IMR-90 (cell line): Measurements from ENCODE around the gene CCDC50. TPM values are rescaled to one million over a fixed set of nuclear protein-coding genes. Genes with fewer than 3 reads are reported as not detected.

Experiments used
- ATAC-seq: fragments of 200-7000 bp; cut with Tn5 transposase; 2 replicates; pipeline ENCODE4 v1.9.1; 2020; ENCODE audit warnings: low read depth, mild to moderate bottlenecking, moderate library complexity
- BruUV-seq: library from RNA; stranded (reverse); fragments of 400-500 nt; replicated peaks from 2 replicates; lab custom pipeline; 2021; lab: Mats Ljungman, UMichigan
- CTCF ChIA-PET: fragments of 300-600 bp; formaldehyde crosslinking; extraction: SDS; loops from one replicate; lab custom pipeline; 2021; ENCODE audit warnings: antibody characterized with exemption; lab: Yijun Ruan, JAX
- POLR2A ChIA-PET: fragments of 300-600 bp; sonication (Branson Sonifier 250); formaldehyde crosslinking; loops from one replicate; lab custom pipeline; 2022; ENCODE audit warnings: antibody characterized with exemption; ENCODE audit not compliant: unreplicated experiment; lab: Charles Lee
- DNase-seq: peaks from one replicate; pipeline ENCODE4 v3.0.0; 2013
- H2AFZ ChIP-seq: replicated peaks from 2 replicates; pipeline ENCODE3; 2013; ENCODE audit warnings: low read length, mild to moderate bottlenecking; ENCODE audit not compliant: poor library complexity
- H2AK5ac ChIP-seq: 2 replicates; pipeline ENCODE4 v1.6.1; 2013; ENCODE audit warnings: low read depth, low read length, inconsistent platforms
- H2AK9ac ChIP-seq: replicated peaks from 2 replicates; pipeline ENCODE3; 2013; ENCODE audit warnings: mild to moderate bottlenecking, low read depth, low read length, moderate library complexity; ENCODE audit not compliant: poor library complexity
- H2BK120ac ChIP-seq: 2 replicates; pipeline ENCODE4 v1.6.1; 2013; ENCODE audit warnings: low read depth, low read length, inconsistent platforms
- H2BK15ac ChIP-seq: 3 replicates; pipeline ENCODE4 v1.6.1; 2013; ENCODE audit warnings: low read depth, low read length, inconsistent platforms
- H2BK20ac ChIP-seq: 2 replicates; pipeline ENCODE4 v1.6.1; 2013; ENCODE audit warnings: low read depth, mild to moderate bottlenecking, inconsistent platforms, low read length, moderate library complexity
- H2BK5ac ChIP-seq: 2 replicates; pipeline ENCODE4 v1.6.1; 2013; ENCODE audit warnings: mild to moderate bottlenecking, low read depth, low read length, inconsistent platforms; ENCODE audit not compliant: poor library complexity, severe bottlenecking
- H3K14ac ChIP-seq: replicated peaks from 2 replicates; pipeline ENCODE4 v1.6.1; 2013; ENCODE audit warnings: low read depth, low read length, inconsistent platforms
- H3K18ac ChIP-seq: 2 replicates; pipeline ENCODE4 v1.6.1; 2013; ENCODE audit warnings: low read depth, low read length, control low read depth
- H3K23ac ChIP-seq: 2 replicates; pipeline ENCODE4 v1.6.1; 2013; ENCODE audit warnings: low read depth, low read length, inconsistent platforms
- H3K27ac ChIP-seq: 2 replicates; pipeline ENCODE4 v1.5.1; 2013; ENCODE audit warnings: mild to moderate bottlenecking, control low read depth, low read length; ENCODE audit not compliant: insufficient read depth
- H3K27me3 ChIP-seq: 2 replicates; pipeline ENCODE4 v1.6.1; 2013; ENCODE audit warnings: low read length; ENCODE audit not compliant: control insufficient read depth, insufficient read depth
- H3K36me3 ChIP-seq: 2 replicates; pipeline ENCODE4 v1.6.1; 2013; ENCODE audit warnings: low read length, mixed read lengths; ENCODE audit not compliant: control insufficient read depth, insufficient read depth
- H3K4ac ChIP-seq: 2 replicates; pipeline ENCODE4 v1.6.1; 2013; ENCODE audit warnings: low read depth, low read length, inconsistent platforms
- H3K4me1 ChIP-seq: 2 replicates; pipeline ENCODE4 v1.6.1; 2013; ENCODE audit warnings: low read length, mixed read lengths; ENCODE audit not compliant: control insufficient read depth, insufficient read depth
- H3K4me2 ChIP-seq: 2 replicates; pipeline ENCODE4 v1.6.1; 2013; ENCODE audit warnings: low read depth, mild to moderate bottlenecking, control low read depth, low read length, moderate library complexity
- H3K4me3 ChIP-seq: 2 replicates; pipeline ENCODE4 v1.5.1; 2013; ENCODE audit warnings: low read depth, mild to moderate bottlenecking, control low read depth, low read length, moderate library complexity; ENCODE audit not compliant: insufficient read depth
- H3K56ac ChIP-seq: 2 replicates; pipeline ENCODE4 v1.6.1; 2013; ENCODE audit warnings: low read length, inconsistent platforms; ENCODE audit not compliant: insufficient read depth; ENCODE audit errors: extremely low read depth
- H3K79me1 ChIP-seq, 2 experiments: 2 replicates each; pipeline ENCODE4 v1.6.1; 2013; ENCODE audit warnings: low read length in 2 of 2, inconsistent platforms in 1 of 2, low read depth in 1 of 2
- H3K9ac ChIP-seq: 2 replicates; pipeline ENCODE4 v1.6.1; 2013; ENCODE audit warnings: low read depth, low read length, control low read depth
- H3K9me1 ChIP-seq: 2 replicates; pipeline ENCODE4 v1.6.1; 2013; ENCODE audit warnings: low read length, inconsistent platforms; ENCODE audit not compliant: insufficient read depth
- H3K9me3 ChIP-seq: 2 replicates; pipeline ENCODE4 v1.6.1; 2013; ENCODE audit warnings: low read length; ENCODE audit not compliant: control insufficient read depth, insufficient read depth
- H4K20me1 ChIP-seq: 2 replicates; pipeline ENCODE4 v1.6.1; 2013; ENCODE audit warnings: low read length, inconsistent platforms; ENCODE audit not compliant: insufficient read depth
- H4K5ac ChIP-seq: 2 replicates; pipeline ENCODE4 v1.6.1; 2013; ENCODE audit warnings: mild to moderate bottlenecking, low read depth, low read length, control low read depth
- H4K8ac ChIP-seq, 2 experiments: 2 replicates each; pipeline ENCODE4 v1.6.1; 2013; ENCODE audit warnings: low read depth in 2 of 2, low read length in 2 of 2, control low read depth in 1 of 2, inconsistent platforms in 1 of 2
- H4K91ac ChIP-seq: 2 replicates; pipeline ENCODE4 v1.6.1; 2013; ENCODE audit warnings: low read depth, low read length, inconsistent platforms; ENCODE audit not compliant: insufficient read depth
- CHD1 ChIP-seq: IDR thresholded peaks from 2 replicates; pipeline ENCODE4 v1.6.1; 2012; ENCODE audit warnings: low read depth, low read length, improper control_type of control experiment
- CTCF ChIP-seq: conservative IDR thresholded peaks from 2 replicates; pipeline ENCODE4 v1.5.1; 2012; ENCODE audit warnings: mild to moderate bottlenecking, low read depth, low read length, improper control_type of control experiment
- ELK1 ChIP-seq: fragments of 150-350 bp; IDR thresholded peaks from 2 replicates; pipeline ENCODE4 v1.6.1; 2016; ENCODE audit warnings: low read depth, mild to moderate bottlenecking, low read length, moderate library complexity, borderline replicate concordance
- FOS ChIP-seq: fragments of 150-350 bp; IDR thresholded peaks from 2 replicates; pipeline ENCODE4 v1.6.1; 2016; ENCODE audit warnings: low read depth, low read length
- MAFK ChIP-seq: IDR thresholded peaks from 2 replicates; pipeline ENCODE4 v1.6.1; 2012; ENCODE audit warnings: low read depth, low read length, improper control_type of control experiment
- MAZ ChIP-seq: IDR thresholded peaks from 2 replicates; pipeline ENCODE4 v1.6.1; 2012; ENCODE audit warnings: low read depth, mild to moderate bottlenecking, low read length, improper control_type of control experiment, moderate library complexity, borderline replicate concordance
- MXI1 ChIP-seq: IDR thresholded peaks from 2 replicates; pipeline ENCODE4 v1.6.1; 2012; ENCODE audit warnings: low read depth, mild to moderate bottlenecking, low read length, moderate library complexity, borderline replicate concordance
- NFE2L2 ChIP-seq: fragments of 150-350 bp; IDR thresholded peaks from 2 replicates; pipeline ENCODE4 v1.6.1; 2016; ENCODE audit warnings: low read depth, mild to moderate bottlenecking, low read length
- POLR2A ChIP-seq: IDR thresholded peaks from 2 replicates; pipeline ENCODE4 v1.6.1; 2012; ENCODE audit warnings: mild to moderate bottlenecking, low read depth, low read length
- RAD21 ChIP-seq: IDR thresholded peaks from 2 replicates; pipeline ENCODE4 v1.6.1; 2012; ENCODE audit warnings: low read length, improper control_type of control experiment
- RCOR1 ChIP-seq: IDR thresholded peaks from 2 replicates; pipeline ENCODE4 v1.6.1; 2012; ENCODE audit warnings: mild to moderate bottlenecking, low read length, improper control_type of control experiment; ENCODE audit not compliant: insufficient replicate concordance
- RFX5 ChIP-seq: IDR thresholded peaks from 2 replicates; pipeline ENCODE4 v1.8.0; 2012; ENCODE audit warnings: low read depth, mild to moderate bottlenecking, low read length, moderate library complexity
- SMC3 ChIP-seq: fragments of 150-350 bp; IDR thresholded peaks from 2 replicates; pipeline ENCODE4 v1.6.1; 2016; ENCODE audit warnings: low read depth, mild to moderate bottlenecking, antibody characterized with exemption, low read length, moderate library complexity
- USF2 ChIP-seq: fragments of 150-350 bp; IDR thresholded peaks from 2 replicates; pipeline ENCODE4 v1.6.1; 2017; ENCODE audit warnings: mild to moderate bottlenecking, antibody characterized with exemption, low read length, low read depth
- WGBS, 2 experiments: methylation state at CpG; one replicate each; pipeline versions ENCODE4 v1.1.5 to v1.1.7; 2013; ENCODE audit warnings: missing lambda C conversion rate in 2 of 2; ENCODE audit not compliant: insufficient read length in 1 of 2; ENCODE audit errors: extremely low coverage in 2 of 2; 5-methylcytosine and 5-hydroxymethylcytosine counted together
- dilution Hi-C: fragments of 300-500 bp; cut with HindIII; formaldehyde crosslinking; loops from one replicate; pipeline ENCODE4 v1.14.3; 2018; ENCODE audit warnings: low sequenced_read_pairs; ENCODE audit not compliant: unreplicated experiment
- in situ Hi-C: fragments of 300-500 bp; cut with MboI; formaldehyde crosslinking; loops from 3 replicates; pipeline ENCODE4 v1.14.3; 2019; ENCODE audit warnings: low sequenced_read_pairs, inconsistent platforms, mixed read lengths
- intact Hi-C: fragments of 100-400 bp; cut with micrococcal nuclease; formaldehyde crosslinking; loops from 2 replicates; pipeline ENCODE4 v1.10.0; 2022
- polyA plus RNA-seq, 3 experiments: library from polyadenylated mRNA; depleted of rRNA; stranded (reverse); fragments of >200 nt; gene quantifications; 2 replicates each; pipeline ENCODE4 v1.2.3, GENCODE V29; 2012; ENCODE audit warnings: low replicate concordance in 1 of 3
- total RNA-seq: library from RNA; depleted of rRNA; stranded (reverse); fragments of >200 nt; gene quantifications from 2 replicates; pipeline ENCODE4 v1.2.3, GENCODE V29; 2012

Gene CCDC50
- total and polyA plus RNA-seq, 2 of the 4 experiments (the other 2 are of a cell fraction), result 59.0 to 63.1 TPM

GRCh38 chr3:191430103-191430502 lies 100.9 kb downstream of the CCDC50 start:
- no peak overlapping the region for H2BK15ac ChIP-seq
- no peak overlapping the region for H3K4ac ChIP-seq
- H3K4me2 ChIP-seq, result no peak overlapping the region
- H3K9me3 ChIP-seq, result no peaks in the 10 kb centered on the region
- no peak overlapping the region for H2AK9ac ChIP-seq
- POLR2A ChIA-PET, result no interaction called here
- intact Hi-C loops (no loop called here), dilution Hi-C loops (no loop called here), in situ Hi-C loops (no loop called here)
- H4K5ac ChIP-seq, result no peak overlapping the region
- no peak overlapping the region for H3K56ac ChIP-seq
- H3K4me3 ChIP-seq, result no peak overlapping the region
- no peaks in the 10 kb centered on the region for H3K27me3 ChIP-seq
- H2BK5ac ChIP-seq, result no peak overlapping the region
- no peak overlapping the region for H3K14ac ChIP-seq
- no peak overlapping the region for H2AFZ ChIP-seq
- TF ChIP-seq RAD21 (no peak), MXI1 (no peak), CHD1 (no peak), NFE2L2 (no peak), FOS (no peak), USF2 (no peak), RCOR1 (no peak), MAZ (no peak), POLR2A (no peak), ELK1 (no peak), MAFK (no peak), RFX5 (no peak), CTCF (no peak), SMC3 (no peak)
- no peak overlapping the region for H3K18ac ChIP-seq
- H2BK20ac ChIP-seq, result no peak overlapping the region
- ATAC-seq (no peak), DNase-seq (no peak)
- H3K9ac ChIP-seq, result no peak overlapping the region
- no peak overlapping the region for H3K27ac ChIP-seq
- no peak overlapping the region for H3K23ac ChIP-seq
- no TSS peak for BruUV-seq
- no peaks in the 10 kb centered on the region for H3K9me1 ChIP-seq
- H4K91ac ChIP-seq, result no peak overlapping the region
- no peaks in the 10 kb centered on the region for H4K20me1 ChIP-seq
- H4K8ac ChIP-seq, result no peak overlapping the region
- no peak overlapping the region for H2AK5ac ChIP-seq
- H3K36me3 ChIP-seq, result no peaks in the 10 kb centered on the region
- no peaks in the 10 kb centered on the region for H3K79me1 ChIP-seq
- no peak overlapping the region for H2BK120ac ChIP-seq
- no peaks in the 10 kb centered on the region for H3K4me1 ChIP-seq
- CTCF ChIA-PET, result no interaction called here
- 100% methylated on average over 2 of the region's 4 CpGs; no CpG with 5 or more reads in 1 of the 2 experiments for WGBS, 2 experiments
